Measurements from ENCODE around the gene RPS2. TPM values are rescaled to one million over a fixed set of nuclear protein-coding genes. Genes with fewer than 3 reads are reported as not detected.

The RPS2 gene
- total RNA-seq, 2 experiments from 2014 or later: 2,461 to 3,120 TPM

DNA sequence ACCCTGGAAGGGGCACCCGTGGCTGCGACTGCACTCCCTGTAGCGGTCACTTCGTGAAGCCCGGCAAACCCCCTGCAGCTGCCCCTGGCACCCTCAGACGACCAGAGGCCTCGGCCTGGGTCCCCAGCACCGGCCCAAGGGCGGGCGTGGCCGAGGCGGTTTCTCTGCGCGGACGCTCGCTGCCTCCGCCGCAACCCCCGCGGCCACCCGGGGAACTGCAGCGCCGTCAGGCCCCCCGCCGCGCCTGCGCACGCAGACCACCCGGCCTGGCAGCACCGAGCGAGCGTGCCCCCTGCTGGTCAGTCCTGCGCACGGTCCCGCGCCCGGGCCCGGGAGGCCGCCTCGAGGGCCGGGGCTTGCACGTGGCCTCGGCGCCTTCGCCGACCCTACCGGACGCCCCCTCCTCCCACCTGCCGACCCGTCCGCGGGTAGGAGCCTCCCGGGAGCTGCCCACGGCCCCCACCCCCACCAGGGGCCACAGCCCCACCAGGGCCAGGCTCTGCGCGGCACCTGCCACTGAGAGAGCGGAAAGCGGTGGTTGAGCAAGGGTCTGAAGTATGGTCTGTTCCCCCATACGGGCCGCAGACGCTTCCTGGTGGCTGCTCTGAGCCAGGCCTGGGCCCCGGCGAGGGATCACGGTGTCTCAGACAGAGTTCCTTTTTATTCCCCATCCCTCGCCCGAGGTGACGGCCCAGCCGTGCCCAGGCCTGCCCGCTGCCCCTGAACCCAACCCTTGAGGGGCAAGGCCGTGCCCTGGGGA, 34.9 kb downstream of the RPS2 start:
- no TSS peak for BruUV-seq (replicated peaks)
- CTCF ChIA-PET (ENCODE audit: unreplicated experiment): no interaction called here
- no peaks in the 10 kb centered on the region for H4K20me1 ChIP-seq (ENCODE audit: insufficient read depth, low read length)
- no peak overlapping the region for H3K27ac ChIP-seq (ENCODE audit: low read depth, low read length, poor library complexity, severe bottlenecking)
- peak overlapping the region; percentile 56 for H3K4me3 ChIP-seq (ENCODE audit: low read depth, low read length, poor library complexity, severe bottlenecking)
- intact Hi-C loops (cut with micrococcal nuclease; ENCODE audit: unreplicated experiment): loop anchor here (1.0 kb wide), 1 partner anchor 66 kb away; no protein-coding TSS in a partner anchor
- peak; percentile 90 for DNase-seq (ENCODE audit: low spot score)
- H2AFZ ChIP-seq (ENCODE audit: low read length): peak overlapping the region; percentile 81; the same call in 1 of the 2 replicates
- POLR2A ChIA-PET: no interaction called here
- peaks cover 6% of the 10 kb centered on the region for H3K4me1 ChIP-seq (ENCODE audit: insufficient read depth, low read length, poor library complexity, severe bottlenecking)
- no peaks in the 10 kb centered on the region for H3K36me3 ChIP-seq (ENCODE audit: insufficient read depth, low read length)
- H3K79me2 ChIP-seq (ENCODE audit: insufficient read depth, low read depth, low read length): no peaks in the 10 kb centered on the region
- peak overlapping the region; percentile 66 for H3K4me2 ChIP-seq (ENCODE audit: low read length)
- H3K9me2 ChIP-seq (ENCODE audit: insufficient read depth, low read length): no peaks in the 10 kb centered on the region
- TF ChIP-seq, protein P1, sequence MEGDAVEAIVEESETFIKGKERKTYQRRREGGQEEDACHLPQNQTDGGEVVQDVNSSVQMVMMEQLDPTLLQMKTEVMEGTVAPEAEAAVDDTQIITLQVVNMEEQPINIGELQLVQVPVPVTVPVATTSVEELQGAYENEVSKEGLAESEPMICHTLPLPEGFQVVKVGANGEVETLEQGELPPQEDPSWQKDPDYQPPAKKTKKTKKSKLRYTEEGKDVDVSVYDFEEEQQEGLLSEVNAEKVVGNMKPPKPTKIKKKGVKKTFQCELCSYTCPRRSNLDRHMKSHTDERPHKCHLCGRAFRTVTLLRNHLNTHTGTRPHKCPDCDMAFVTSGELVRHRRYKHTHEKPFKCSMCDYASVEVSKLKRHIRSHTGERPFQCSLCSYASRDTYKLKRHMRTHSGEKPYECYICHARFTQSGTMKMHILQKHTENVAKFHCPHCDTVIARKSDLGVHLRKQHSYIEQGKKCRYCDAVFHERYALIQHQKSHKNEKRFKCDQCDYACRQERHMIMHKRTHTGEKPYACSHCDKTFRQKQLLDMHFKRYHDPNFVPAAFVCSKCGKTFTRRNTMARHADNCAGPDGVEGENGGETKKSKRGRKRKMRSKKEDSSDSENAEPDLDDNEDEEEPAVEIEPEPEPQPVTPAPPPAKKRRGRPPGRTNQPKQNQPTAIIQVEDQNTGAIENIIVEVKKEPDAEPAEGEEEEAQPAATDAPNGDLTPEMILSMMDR (conservative IDR thresholded peaks at IDR 0.05; ENCODE audit: low read length): peak; percentile 87
- no peak for TF ChIP-seq EZH2phosphoT487 (IDR thresholded peaks at IDR 0.05; ENCODE audit: borderline replicate concordance, low read depth, low read length)
- no peaks in the 10 kb centered on the region for H3K9me3 ChIP-seq (ENCODE audit: low read length)

DNA sequence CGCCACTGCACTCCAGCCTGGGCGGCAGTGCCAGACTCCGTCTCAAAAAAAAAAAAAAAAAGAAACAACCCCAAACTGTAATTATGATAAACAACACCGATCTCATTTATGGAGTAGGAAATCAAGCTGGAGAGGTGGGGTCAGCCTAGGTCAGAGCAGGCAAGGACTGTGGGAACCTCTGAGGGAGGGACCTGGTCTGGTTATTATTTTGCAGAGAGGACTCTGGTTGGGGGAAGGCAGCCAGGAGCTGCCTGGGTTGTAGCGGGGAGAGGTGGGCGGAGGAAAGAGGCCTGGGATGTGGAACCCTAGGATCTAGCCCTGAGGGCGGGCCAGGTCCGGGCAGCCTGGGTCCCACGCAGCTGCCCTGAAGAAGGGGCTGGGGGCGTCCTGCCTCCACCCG, 35.5 kb downstream of the RPS2 start:
- DNase-seq (ENCODE audit: low spot score): peak; percentile 9
- Histone ChIP-seq H2AFZ (ENCODE audit: low read length) (peak overlapping the region; percentile 81; the same call in 1 of the 2 replicates), H3K9me2 (ENCODE audit: insufficient read depth, low read length) (no peaks in the 10 kb centered on the region), H3K9me3 (ENCODE audit: low read length) (no peaks in the 10 kb centered on the region), H4K20me1 (ENCODE audit: insufficient read depth, low read length) (no peaks in the 10 kb centered on the region), H3K4me2 (ENCODE audit: low read length) (peak overlapping the region; percentile 66), H3K4me1 (ENCODE audit: insufficient read depth, low read length, poor library complexity, severe bottlenecking) (peaks cover 6% of the 10 kb centered on the region), H3K4me3 (ENCODE audit: low read depth, low read length, poor library complexity, severe bottlenecking) (peak overlapping the region; percentile 56), H3K36me3 (ENCODE audit: insufficient read depth, low read length) (no peaks in the 10 kb centered on the region), H3K27ac (ENCODE audit: low read depth, low read length, poor library complexity, severe bottlenecking) (no peak overlapping the region), H3K79me2 (ENCODE audit: insufficient read depth, low read depth, low read length) (no peaks in the 10 kb centered on the region)
- CTCF ChIA-PET (ENCODE audit: unreplicated experiment): interaction anchor here (0.5 to 1.1 kb wide), 2 partner anchors 65 to 107 kb away, joined by 3 read pairs; no protein-coding TSS in a partner anchor
- no TSS peak for BruUV-seq (replicated peaks)
- POLR2A ChIA-PET: interaction anchor here (1.2 kb wide), 1 partner anchor 63 kb away, joined by 3 read pairs; no protein-coding TSS in a partner anchor
- no peak for TF ChIP-seq EZH2phosphoT487 (IDR thresholded peaks at IDR 0.05; ENCODE audit: borderline replicate concordance, low read depth, low read length)
- TF ChIP-seq, protein P1 (conservative IDR thresholded peaks at IDR 0.05; ENCODE audit: low read length): no peak
- intact Hi-C loops (cut with micrococcal nuclease; ENCODE audit: unreplicated experiment): loop anchor here (1.0 kb wide), 1 partner anchor 66 kb away; no protein-coding TSS in a partner anchor

DNA sequence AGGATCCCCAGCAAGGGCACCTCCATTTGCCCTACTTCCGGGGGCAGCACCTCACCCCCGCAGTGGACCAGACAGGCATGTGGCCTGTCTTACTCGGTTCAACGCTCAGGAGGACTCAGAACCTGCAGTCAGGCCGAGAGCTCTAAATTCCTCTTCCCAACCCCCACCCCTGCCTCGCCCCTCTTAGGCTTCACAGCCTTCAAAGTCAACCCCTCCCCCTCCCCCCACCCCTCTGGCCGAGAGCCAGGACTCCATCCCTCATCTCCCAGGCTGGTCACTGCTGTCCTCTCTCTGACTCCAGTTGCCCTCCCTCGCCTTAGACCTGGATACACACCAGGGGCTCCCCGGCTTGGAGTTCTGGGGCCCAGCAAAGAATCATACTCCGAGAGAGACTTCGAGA, 38.4 kb downstream of the RPS2 start:
- TF ChIP-seq, protein P1 (conservative IDR thresholded peaks at IDR 0.05; ENCODE audit: low read length): no peak
- TF ChIP-seq EZH2phosphoT487 (IDR thresholded peaks at IDR 0.05; ENCODE audit: borderline replicate concordance, low read depth, low read length): no peak
- H3K4me2 ChIP-seq (ENCODE audit: low read length): no peak overlapping the region
- peaks cover 6% of the 10 kb centered on the region for H3K4me1 ChIP-seq (ENCODE audit: insufficient read depth, low read length, poor library complexity, severe bottlenecking)
- no peaks in the 10 kb centered on the region for H4K20me1 ChIP-seq (ENCODE audit: insufficient read depth, low read length)
- intact Hi-C loops (cut with micrococcal nuclease; ENCODE audit: unreplicated experiment): no loop called here
- ChIA-PET CTCF (ENCODE audit: unreplicated experiment) (no interaction called here), POLR2A (no interaction called here)
- H3K9me3 ChIP-seq (ENCODE audit: low read length): no peaks in the 10 kb centered on the region
- H3K36me3 ChIP-seq (ENCODE audit: insufficient read depth, low read length): no peaks in the 10 kb centered on the region
- H3K4me3 ChIP-seq (ENCODE audit: low read depth, low read length, poor library complexity, severe bottlenecking): no peak overlapping the region
- no peak overlapping the region for H2AFZ ChIP-seq (ENCODE audit: low read length)
- H3K9me2 ChIP-seq (ENCODE audit: insufficient read depth, low read length): no peaks in the 10 kb centered on the region
- no peak overlapping the region for H3K27ac ChIP-seq (ENCODE audit: low read depth, low read length, poor library complexity, severe bottlenecking)
- H3K79me2 ChIP-seq (ENCODE audit: insufficient read depth, low read depth, low read length): no peaks in the 10 kb centered on the region
- BruUV-seq (replicated peaks): no TSS peak
- DNase-seq (ENCODE audit: low spot score): no peak

Data from OCI-LY7 (cell line).